Osteoblast (primary cell): Measurements from ENCODE around the gene APPBP2. TPM values are rescaled to one million over a fixed set of nuclear protein-coding genes. Genes with fewer than 3 reads are reported as not detected.
"Not testable (repeated sequence)": the region's sequence is repeated elsewhere in the genome, so short reads cannot be mapped to it uniquely, and the experiment has no call there.

Experiments
- DNase-seq: peaks from one replicate; pipeline ENCODE4 v3.0.0; 2011; ENCODE audit warnings: low spot score, mixed read lengths; ENCODE audit not compliant: insufficient read length; ENCODE audit errors: missing footprints
- H2AFZ ChIP-seq: 2 replicates; pipeline ENCODE4 v1.6.0; 2011; ENCODE audit warnings: mild to moderate bottlenecking, low read length
- H3K27ac ChIP-seq: 2 replicates; pipeline ENCODE4 v1.5.1; 2011; ENCODE audit warnings: mild to moderate bottlenecking, low read depth, low read length, moderate library complexity
- H3K27me3 ChIP-seq: 2 replicates; pipeline ENCODE4 v1.6.0; 2012; ENCODE audit warnings: mild to moderate bottlenecking, control low read depth, inconsistent platforms, low read length, moderate library complexity; ENCODE audit not compliant: insufficient read depth
- H3K36me3 ChIP-seq: 2 replicates; pipeline ENCODE4 v1.5.1; 2011; ENCODE audit warnings: mild to moderate bottlenecking, low read length, control low read depth, moderate library complexity; ENCODE audit not compliant: insufficient read depth
- H3K4me1 ChIP-seq: 2 replicates; pipeline ENCODE4 v1.5.1; 2011; ENCODE audit warnings: mild to moderate bottlenecking, low read length, control low read depth, moderate library complexity; ENCODE audit not compliant: insufficient read depth
- H3K4me2 ChIP-seq: 2 replicates; pipeline ENCODE4 v1.6.0; 2011; ENCODE audit warnings: mild to moderate bottlenecking, low read length; ENCODE audit not compliant: insufficient read depth
- H3K4me3 ChIP-seq: fragments of 200-600 bp; sonication (generic); 3 replicates; pipeline ENCODE4 v1.5.1; 2012; ENCODE audit warnings: mild to moderate bottlenecking, low read length, inconsistent platforms; ENCODE audit not compliant: insufficient read depth
- H3K79me2 ChIP-seq: 2 replicates; pipeline ENCODE4 v1.6.0; 2012; ENCODE audit warnings: mild to moderate bottlenecking, low read length, control low read depth, inconsistent platforms; ENCODE audit not compliant: insufficient read depth
- H3K9me3 ChIP-seq: 2 replicates; pipeline ENCODE4 v1.5.1; 2011; ENCODE audit warnings: low read depth, low read length, control low read depth
- H4K20me1 ChIP-seq: 2 replicates; pipeline ENCODE4 v1.6.0; 2012; ENCODE audit warnings: mild to moderate bottlenecking, low read length, control low read depth; ENCODE audit not compliant: insufficient read depth
- CTCF ChIP-seq: IDR thresholded peaks from 2 replicates; pipeline ENCODE4 v1.5.1; 2011; ENCODE audit warnings: mild to moderate bottlenecking, low read depth, low read length, moderate library complexity; ENCODE audit errors: extremely low read depth
- total RNA-seq: library from RNA; depleted of rRNA; stranded (reverse); fragments of >200 nt; gene quantifications from 2 replicates; pipeline ENCODE4 v1.2.3, GENCODE V29; 2012

Gene APPBP2
- total RNA-seq, 1 donor, result 49.9 TPM

GRCh38 chr17:60491771-60492170, 34.3 kb downstream of the APPBP2 start:
- no peak for TF ChIP-seq CTCF
- Histone ChIP-seq H3K79me2 (peaks cover 5% of the 10 kb centered on the region), H3K27ac (no peak overlapping the region), H3K9me3 (no peaks in the 10 kb centered on the region), H3K4me3 (no peak overlapping the region), H3K27me3 (no peaks in the 10 kb centered on the region), H4K20me1 (no peaks in the 10 kb centered on the region), H3K36me3 (peaks cover 50% of the 10 kb centered on the region), H3K4me2 (no peak overlapping the region), H3K4me1 (no peaks in the 10 kb centered on the region), H2AFZ (no peak overlapping the region)
- no peak for DNase-seq

GRCh38 chr17:60490594-60490993, 35.4 kb downstream of the APPBP2 start:
- H3K36me3 ChIP-seq, result peaks cover 46% of the 10 kb centered on the region
- H2AFZ ChIP-seq, H3K27me3 ChIP-seq, DNase-seq, H3K79me2 ChIP-seq, H3K9me3 ChIP-seq, H3K4me2 ChIP-seq, H3K4me3 ChIP-seq, H3K27ac ChIP-seq, H4K20me1 ChIP-seq, H3K4me1 ChIP-seq: not testable (repeated sequence)

- Histone ChIP-seq H2AFZ (no peak overlapping the region), H3K27me3 (no peaks in the 10 kb centered on the region), H3K4me1 (no peaks in the 10 kb centered on the region), H3K36me3 (peaks cover 12% of the 10 kb centered on the region), H3K9me3 (no peaks in the 10 kb centered on the region), H3K79me2 (peaks cover 9% of the 10 kb centered on the region), H4K20me1 (no peaks in the 10 kb centered on the region), H3K27ac (no peak overlapping the region), H3K4me3 (no peak overlapping the region), H3K4me2 (no peak overlapping the region)
- no peak for TF ChIP-seq CTCF
- DNase-seq, result no peak
Observed at GRCh38 chr17:60481604-60482003, 44.4 kb downstream of the APPBP2 start.

- no peak overlapping the region for H3K4me2 ChIP-seq
- H3K27me3 ChIP-seq, result no peaks in the 10 kb centered on the region
- H3K9me3 ChIP-seq, result no peaks in the 10 kb centered on the region
- H3K79me2 ChIP-seq, result peaks cover 6% of the 10 kb centered on the region
- TF ChIP-seq CTCF, result no peak
- peaks cover 13% of the 10 kb centered on the region for H3K4me1 ChIP-seq
- no peaks in the 10 kb centered on the region for H4K20me1 ChIP-seq
- DNase-seq, result no peak
- no peak overlapping the region for H3K27ac ChIP-seq
- H3K4me3 ChIP-seq, result no peak overlapping the region
- no peak overlapping the region for H2AFZ ChIP-seq
- H3K36me3 ChIP-seq, result peaks cover 28% of the 10 kb centered on the region
Observed at GRCh38 chr17:60473788-60474187, 52.3 kb downstream of the APPBP2 start.
